GM12892 (cell line): ENCODE measurements around the gene SHOC1.

Experiments used
- DNase-seq: peaks from one replicate; pipeline ENCODE4 v3.0.0; 2011; ENCODE audit not compliant: insufficient read length
- FAIRE-seq: peaks from 2 replicates; lab custom pipeline; 2011; peaks lifted over from hg19 to GRCh38; lab: Jason Lieb, UNC
- POLR2A ChIP-seq: IDR thresholded peaks from 2 replicates; pipeline ENCODE4 v1.6.1; 2011; ENCODE audit warnings: low read depth, low read length, control low read depth
- POLR2AphosphoS5 ChIP-seq: IDR thresholded peaks from 2 replicates; pipeline ENCODE4 v1.6.1; 2011; ENCODE audit warnings: low read depth, low read length, control low read depth
- TAF1 ChIP-seq: IDR thresholded peaks from 2 replicates; pipeline ENCODE4 v1.6.1; 2011; ENCODE audit warnings: low read depth, mild to moderate bottlenecking, control low read depth, low read length, borderline replicate concordance

SHOC1 gene

GRCh38 chr9:111754800-111755199, 39.9 kb downstream of the SHOC1 start:
- no peak for TF ChIP-seq TAF1
- TF ChIP-seq POLR2AphosphoS5: no peak
- no peak for TF ChIP-seq POLR2A
- FAIRE-seq: no peak
- DNase-seq: no peak

- TF ChIP-seq TAF1 (no peak), POLR2A (no peak), POLR2AphosphoS5 (no peak)
- FAIRE-seq: no peak
- DNase-seq: no peak
Observed at GRCh38 chr9:111752455-111752854, 42.3 kb downstream of the SHOC1 start.
